Ramos (cell line): ENCODE data around the gene RAVER2.
"Not testable (repeated sequence)": the region's sequence is repeated elsewhere in the genome, so short reads cannot be mapped to it uniquely, and the experiment has no call there.

Experiments used
- in situ Hi-C: fragments of 300-500 bp; cut with MboI; formaldehyde crosslinking; loops from one replicate; pipeline ENCODE4 v1.14.3; 2022; ENCODE audit warnings: low sequenced_read_pairs; ENCODE audit not compliant: unreplicated experiment

The RAVER2 gene

DNA sequence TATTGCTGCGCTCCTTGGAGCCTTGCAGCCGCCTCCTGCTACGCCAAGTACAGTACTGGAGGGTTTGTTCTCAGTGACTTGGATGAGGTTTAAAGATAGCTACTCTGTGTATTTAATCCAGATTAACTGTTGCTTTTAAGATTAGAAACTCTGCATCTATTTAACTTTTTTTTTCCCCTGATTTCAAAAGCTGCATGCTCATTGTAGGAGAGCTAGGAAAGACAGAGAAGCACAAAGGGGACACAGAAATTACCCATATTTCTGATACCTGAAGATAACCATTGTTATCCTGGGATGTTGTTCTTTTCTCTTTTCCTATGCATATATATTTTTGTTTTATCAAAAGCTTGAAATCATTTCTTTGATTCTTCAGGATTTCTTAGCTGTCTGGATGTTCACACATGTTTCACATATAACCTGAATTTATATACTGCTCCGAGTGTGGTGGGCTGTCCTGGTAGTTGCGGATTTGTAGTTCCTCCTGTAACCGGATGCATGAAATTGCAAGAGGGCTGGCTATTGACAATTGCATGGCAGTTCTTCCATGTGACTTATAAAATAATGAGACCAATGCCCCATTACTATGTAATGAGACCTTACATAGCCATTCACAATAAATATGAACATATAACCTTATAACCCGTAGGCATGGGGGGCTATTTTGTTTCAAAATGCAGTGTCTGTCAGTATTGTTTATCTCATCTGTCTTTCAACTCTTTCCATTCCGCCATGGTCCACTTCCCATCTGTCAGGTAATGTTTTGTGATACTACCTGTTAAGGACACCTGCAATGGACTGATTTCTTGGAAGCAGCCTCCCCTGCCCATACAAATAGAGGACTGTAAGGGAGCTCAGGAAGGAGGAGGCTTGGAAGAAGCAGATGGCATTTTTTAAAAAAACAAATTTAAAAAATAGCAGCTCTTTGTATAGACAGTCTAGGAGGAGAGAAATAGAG lies 1.4 kb downstream of the RAVER2 start:
- in situ Hi-C loops: no loop called here

- in situ Hi-C loops: no loop called here
Observed at GRCh38 chr1:64748222-64748621, 3.3 kb downstream of the RAVER2 start.

DNA sequence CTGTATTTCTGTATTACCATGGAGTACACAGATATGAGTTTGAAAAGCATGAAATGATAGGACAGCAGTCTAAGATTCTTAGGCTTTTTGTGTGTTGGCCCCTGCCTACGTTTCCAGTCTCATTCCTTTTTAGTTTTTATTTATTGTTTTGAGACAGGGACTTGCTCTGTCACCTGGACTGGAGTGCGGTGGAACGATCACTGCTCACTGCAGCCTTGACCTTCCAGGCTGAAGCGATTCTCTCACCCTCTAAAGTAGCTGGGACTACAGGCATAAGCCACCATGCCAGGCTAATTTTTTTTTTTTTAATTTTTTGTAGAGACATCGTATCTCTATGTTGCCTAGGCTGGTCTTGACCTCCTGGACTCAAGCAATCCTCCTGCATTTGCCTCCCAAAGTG lies 3.8 kb downstream of the RAVER2 start:
- in situ Hi-C loops: no loop called here

- in situ Hi-C loops: no loop called here
Observed at GRCh38 chr1:64750092-64750491, 5.2 kb downstream of the RAVER2 start.

GRCh38 chr1:64750875-64751274 lies 6.0 kb downstream of the RAVER2 start:
- in situ Hi-C loops: no loop called here

DNA sequence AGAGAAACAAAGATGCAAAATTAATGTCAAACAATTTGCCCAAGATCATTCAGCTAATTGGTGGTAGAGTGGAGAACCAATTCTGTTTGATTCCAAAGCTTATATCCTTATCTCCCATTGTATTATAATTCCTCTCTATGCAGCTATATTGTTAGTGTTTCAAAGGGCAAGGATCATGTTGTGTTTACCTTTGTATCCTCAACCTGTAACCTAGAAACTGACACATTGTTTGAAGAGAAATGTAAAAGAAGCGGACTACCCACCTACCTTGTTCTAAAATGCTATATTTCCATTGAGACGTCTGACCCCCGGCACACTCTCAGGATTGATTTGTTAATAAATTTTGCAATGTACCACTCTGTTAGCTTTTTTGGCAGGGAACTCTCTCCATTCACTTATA lies 9.3 kb downstream of the RAVER2 start:
- in situ Hi-C loops: no loop called here

DNA sequence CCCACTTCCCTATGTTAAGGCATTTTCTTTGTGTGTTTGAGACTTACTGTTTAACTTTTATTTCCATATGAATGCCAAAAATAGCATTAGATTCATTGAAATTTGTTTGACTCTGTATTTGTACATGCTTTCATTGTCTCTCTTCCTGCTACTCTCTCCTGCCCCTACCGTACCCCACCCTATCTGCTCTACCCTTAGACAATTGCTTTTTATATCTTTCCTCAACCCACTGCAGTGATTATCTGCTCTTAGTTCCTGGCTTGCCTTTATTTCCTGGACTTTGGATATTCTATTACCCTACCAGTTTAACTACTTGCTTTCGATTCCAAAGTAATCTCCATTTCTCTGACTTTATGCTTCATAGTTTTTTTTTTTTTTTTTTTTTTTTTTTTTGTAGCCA lies 10.5 kb downstream of the RAVER2 start:
- in situ Hi-C loops: no loop called here

DNA sequence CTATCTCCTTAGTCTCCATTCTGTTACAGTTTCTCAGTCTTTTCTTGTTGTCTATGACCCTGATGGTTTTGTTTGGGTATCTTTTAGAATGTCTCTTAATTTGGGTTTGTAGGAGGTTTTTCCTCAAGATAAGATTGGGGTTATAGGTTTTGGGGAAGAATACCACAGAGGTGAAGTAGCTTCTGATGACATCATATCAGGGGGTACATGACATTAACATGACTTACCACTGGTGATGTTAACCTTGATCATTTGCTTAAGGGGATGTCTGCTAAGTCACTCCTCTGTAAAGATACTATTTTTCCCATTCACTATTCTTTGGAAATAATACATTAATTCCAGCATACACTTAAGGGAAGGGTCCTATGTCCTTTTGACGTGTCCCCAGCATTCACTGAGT lies 11.9 kb downstream of the RAVER2 start:
- in situ Hi-C loops: no loop called here

DNA sequence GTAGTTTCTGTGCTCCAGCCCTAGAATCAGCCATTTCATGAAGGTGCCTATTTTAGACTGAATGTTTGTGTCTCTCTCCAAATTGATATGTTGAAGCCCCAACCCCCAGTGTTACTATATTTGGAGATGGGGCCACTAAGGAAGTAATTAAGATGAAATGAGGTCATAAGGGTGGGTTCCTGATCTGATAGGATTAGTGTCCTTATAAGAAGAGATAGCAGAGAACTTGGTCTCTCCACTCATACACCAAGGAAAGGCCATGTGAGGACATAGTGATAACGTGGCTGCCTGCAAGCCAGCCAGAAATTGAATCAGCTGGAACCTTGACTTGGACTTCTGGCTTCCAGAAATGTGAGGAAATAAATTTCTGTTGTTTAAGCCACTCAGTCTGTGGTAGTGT lies 12.3 kb downstream of the RAVER2 start:
- in situ Hi-C loops: no loop called here

DNA sequence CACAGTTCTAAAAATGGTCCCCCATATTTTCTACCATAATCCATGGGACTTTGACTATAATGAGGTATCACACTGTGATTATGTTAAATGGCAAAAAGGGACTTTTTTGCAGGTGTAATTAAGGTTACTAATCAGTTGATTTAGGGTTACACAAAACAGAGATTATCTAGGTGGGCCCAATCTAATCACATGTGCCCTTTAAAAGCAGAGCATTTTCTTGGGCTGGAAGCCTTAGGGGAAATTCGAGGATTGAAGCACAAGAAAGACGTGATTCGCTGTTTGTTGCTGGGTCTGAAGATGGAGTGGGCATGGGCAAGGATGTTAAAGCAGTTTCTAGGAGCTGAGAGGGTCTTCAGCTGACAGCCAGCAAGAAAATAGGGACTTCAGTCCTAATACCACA lies 13.4 kb downstream of the RAVER2 start:
- in situ Hi-C loops: no loop called here

DNA sequence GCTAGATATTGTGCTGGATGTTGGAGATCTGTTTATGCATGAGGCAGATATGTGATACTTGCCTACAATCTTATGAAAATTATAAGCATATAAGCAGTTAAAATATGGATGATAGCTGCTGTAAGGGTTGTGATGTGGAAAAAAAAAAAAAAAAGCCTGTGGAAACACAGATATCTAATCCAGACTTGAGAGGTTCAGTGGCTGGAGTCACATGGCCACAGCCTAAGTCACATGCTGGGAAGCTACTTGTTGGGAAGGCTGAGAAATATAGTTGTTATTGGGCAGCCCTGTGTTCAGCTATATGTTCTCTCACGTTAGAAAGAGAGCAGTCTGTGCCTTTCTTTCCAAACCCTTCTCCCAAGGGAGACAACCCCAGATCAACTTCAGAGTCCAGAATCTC lies 15.1 kb downstream of the RAVER2 start:
- in situ Hi-C loops: no loop called here

- in situ Hi-C loops: no loop called here
Observed at GRCh38 chr1:64765012-64765411, 20.1 kb downstream of the RAVER2 start.

- in situ Hi-C loops: no loop called here
Observed at GRCh38 chr1:64765826-64766225, 21.0 kb downstream of the RAVER2 start.

DNA sequence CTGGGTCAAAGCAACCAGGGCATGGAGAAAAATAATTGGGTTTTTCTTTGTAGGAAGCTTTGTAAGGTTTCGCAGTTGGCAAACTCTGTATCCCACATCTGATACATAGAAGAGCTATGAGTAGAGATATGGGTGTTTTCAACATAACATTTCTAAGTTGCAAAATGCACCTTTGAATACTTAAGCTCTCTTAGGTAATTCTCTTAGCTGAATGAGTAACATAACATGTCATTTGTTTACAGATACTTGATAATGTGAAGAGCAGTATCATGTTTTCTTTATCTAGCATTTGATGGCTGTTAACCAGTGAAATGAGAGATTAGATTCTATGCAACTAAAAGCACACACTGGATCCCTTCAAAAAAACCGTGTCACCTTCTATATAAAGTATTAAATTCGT lies 21.6 kb downstream of the RAVER2 start:
- in situ Hi-C loops: no loop called here

- in situ Hi-C loops: no loop called here
Observed at GRCh38 chr1:64769482-64769881, 24.6 kb downstream of the RAVER2 start.

DNA sequence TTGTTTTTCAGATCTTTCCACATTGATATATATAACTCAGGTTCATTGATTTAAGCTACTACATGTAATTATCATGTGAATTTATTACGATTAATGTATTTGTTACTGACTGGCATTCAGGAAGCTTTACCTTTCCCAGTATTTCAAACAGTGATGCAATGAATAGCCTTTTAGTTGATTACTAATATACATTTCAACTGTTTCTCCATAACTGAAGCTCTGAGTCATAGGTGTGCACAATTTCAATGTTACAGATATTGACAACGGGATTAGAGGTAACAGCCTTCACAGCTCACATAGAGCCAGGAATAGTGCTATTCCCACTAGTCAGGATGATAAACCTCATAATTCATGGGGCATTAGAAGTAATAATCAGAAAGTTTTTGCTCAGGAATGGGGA lies 25.1 kb downstream of the RAVER2 start:
- in situ Hi-C loops: no loop called here

- in situ Hi-C loops: not testable (repeated sequence)
Observed at GRCh38 chr1:64773306-64773705, 28.4 kb downstream of the RAVER2 start.

DNA sequence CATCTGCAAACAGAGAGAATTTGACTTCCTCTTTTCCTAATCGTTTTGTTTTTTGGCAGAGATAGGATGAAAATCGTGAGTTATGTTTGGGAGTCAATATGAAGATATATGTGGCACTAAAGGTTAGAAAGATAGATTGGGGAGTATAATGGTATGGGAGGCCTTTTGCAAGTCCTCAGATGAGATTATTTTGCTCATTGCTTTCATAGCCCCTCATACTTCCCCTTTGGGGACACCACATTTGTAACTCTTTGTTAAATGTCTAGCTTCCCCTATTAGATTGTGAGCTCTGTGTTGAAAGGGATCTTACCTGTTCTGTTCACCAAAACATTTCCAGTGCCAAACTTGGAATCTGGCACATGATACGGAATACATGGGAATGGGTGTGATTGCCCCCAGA lies 30.2 kb downstream of the RAVER2 start:
- in situ Hi-C loops: no loop called here

DNA sequence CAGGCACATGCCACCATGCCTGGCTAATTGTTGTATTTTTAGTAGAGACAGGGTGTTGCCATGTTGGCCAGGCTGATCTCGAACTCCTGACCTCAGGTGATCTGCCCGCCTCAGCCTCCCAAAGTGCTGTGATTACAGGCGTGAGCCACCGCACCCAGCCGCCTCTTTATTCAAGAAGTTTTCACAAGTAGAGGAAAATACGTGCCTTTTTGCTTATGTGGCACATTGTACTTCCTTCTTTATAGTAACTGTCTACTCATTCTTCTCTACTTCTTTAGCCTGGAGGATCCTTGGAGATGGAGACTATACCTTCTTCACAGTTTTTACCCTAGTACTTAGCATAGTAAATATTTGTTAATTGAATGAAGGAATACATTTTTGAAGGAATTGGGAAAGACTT lies 37.2 kb downstream of the RAVER2 start:
- in situ Hi-C loops: not testable (repeated sequence)

DNA sequence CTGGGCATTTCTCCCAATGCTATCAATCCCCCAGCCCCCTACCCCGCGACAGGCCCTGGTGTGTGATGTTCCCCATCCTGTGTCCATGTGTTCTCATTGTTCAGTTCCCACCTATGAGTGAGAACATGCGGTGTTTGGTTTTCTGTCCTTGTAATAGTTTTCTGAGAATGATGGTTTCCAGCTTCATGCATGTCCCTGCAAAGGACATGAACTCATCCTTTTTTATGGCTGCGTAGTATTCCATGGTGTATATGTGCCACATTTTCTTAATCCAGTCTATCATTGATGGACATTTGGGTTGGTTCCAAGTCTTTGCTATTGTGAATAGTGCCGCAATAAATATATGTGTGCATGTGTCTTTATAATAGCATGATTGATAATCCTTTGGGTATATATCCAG lies 38.0 kb downstream of the RAVER2 start:
- in situ Hi-C loops: not testable (repeated sequence)

DNA sequence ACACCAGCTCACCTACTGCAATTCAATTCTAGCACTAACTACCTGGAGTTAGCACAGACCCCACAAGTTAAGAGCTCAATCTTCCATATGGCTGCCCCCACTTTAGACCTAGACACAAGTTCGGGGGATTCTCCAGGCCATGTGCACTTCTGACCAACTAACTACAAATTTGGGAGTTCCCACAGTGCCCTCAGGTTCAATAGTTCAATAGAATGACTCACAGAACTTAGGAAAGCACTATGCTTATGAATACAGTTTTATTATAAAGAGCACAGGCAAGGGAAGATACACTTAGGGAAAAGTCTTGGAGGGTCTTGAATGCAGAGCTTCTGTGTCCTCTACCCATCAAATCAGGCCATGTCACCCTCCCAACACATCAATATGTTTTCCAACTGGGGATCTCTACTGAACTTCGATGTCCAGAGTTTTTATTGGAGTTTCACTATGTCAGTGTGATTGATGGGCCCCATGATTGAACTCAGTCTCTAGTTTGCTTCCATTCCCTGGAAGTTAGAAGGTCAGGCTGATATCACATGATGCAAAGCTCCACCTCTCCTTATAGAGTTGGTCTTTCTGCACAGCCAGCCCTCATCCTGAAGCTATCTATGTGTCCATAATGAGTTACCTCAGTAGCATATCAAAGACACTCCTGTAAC lies 46.1 kb downstream of the RAVER2 start:
- in situ Hi-C loops: no loop called here

DNA sequence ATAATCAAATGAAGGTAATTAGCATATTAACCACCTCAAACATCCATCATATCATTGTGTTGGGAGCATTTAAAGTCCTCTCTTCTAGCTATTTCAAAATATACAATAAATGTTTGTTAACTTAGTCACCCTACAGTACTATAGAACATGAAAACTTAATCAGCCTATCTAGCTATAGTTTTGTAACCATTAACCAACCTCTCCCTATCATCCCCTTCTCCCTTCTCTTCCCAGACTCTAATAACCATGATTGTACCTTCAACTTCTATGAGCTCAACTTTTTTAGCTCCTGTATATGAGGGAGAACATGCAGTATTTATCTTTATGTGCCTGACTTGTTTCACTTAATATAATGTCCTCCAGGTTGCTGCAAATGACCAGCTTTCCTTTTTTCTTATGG lies 54.0 kb downstream of the RAVER2 start:
- in situ Hi-C loops: no loop called here
